GM23338 (cell line): ENCODE results near the gene FHIT. TPM values are rescaled to one million over a fixed set of nuclear protein-coding genes. Genes with fewer than 3 reads are reported as not detected.

ENCODE experiments used
- ATAC-seq: fragments of 200-7000 bp; cut with Tn5 transposase; 3 replicates; pipeline ENCODE4 v1.9.1; 2020
- DNase-seq: peaks from one replicate; pipeline ENCODE4 v3.0.0-alpha.2; 2015; ENCODE audit warnings: low spot score
- H2AFZ ChIP-seq: fragments of 200-600 bp; sonication (generic); 2 replicates; pipeline ENCODE4 v1.8.0; 2016; ENCODE audit warnings: antibody characterized with exemption, mild to moderate bottlenecking, moderate library complexity
- H3F3A ChIP-seq: fragments of 200-600 bp; sonication (generic); replicated peaks from 2 replicates; pipeline ENCODE4 v1.8.0; 2017; ENCODE audit warnings: antibody characterized with exemption, mixed run types, low read depth
- H3K27ac ChIP-seq: fragments of 200-600 bp; sonication (generic); 2 replicates; pipeline ENCODE4 v1.6.1; 2016; ENCODE audit warnings: low read depth
- H3K27me3 ChIP-seq: fragments of 200-600 bp; sonication (generic); 2 replicates; pipeline ENCODE4 v1.8.0; 2016; ENCODE audit warnings: mild to moderate bottlenecking, mixed run types, moderate library complexity; ENCODE audit not compliant: insufficient read depth
- H3K36me3 ChIP-seq: fragments of 200-600 bp; sonication (generic); 2 replicates; pipeline ENCODE4 v1.8.0; 2016; ENCODE audit warnings: mild to moderate bottlenecking; ENCODE audit not compliant: insufficient read depth
- H3K4me1 ChIP-seq: fragments of 200-600 bp; sonication (generic); 2 replicates; pipeline ENCODE4 v1.8.0; 2016; ENCODE audit warnings: mild to moderate bottlenecking, moderate library complexity; ENCODE audit not compliant: insufficient read depth
- H3K4me2 ChIP-seq: fragments of 200-600 bp; sonication (generic); 2 replicates; pipeline ENCODE4 v1.7.1; 2017; ENCODE audit warnings: mixed run types
- H3K4me3 ChIP-seq: fragments of 200-600 bp; sonication (generic); 2 replicates; pipeline ENCODE4 v1.6.1; 2016; ENCODE audit warnings: mixed run types
- H3K79me2 ChIP-seq: fragments of 200-600 bp; sonication (generic); replicated peaks from 2 replicates; pipeline ENCODE4 v1.8.0; 2017; ENCODE audit warnings: mild to moderate bottlenecking; ENCODE audit not compliant: insufficient read depth
- H3K9me2 ChIP-seq: fragments of 200-600 bp; sonication (generic); 2 replicates; pipeline ENCODE4 v1.8.0; 2017; ENCODE audit not compliant: insufficient read depth
- H4K20me1 ChIP-seq: fragments of 200-600 bp; sonication (generic); replicated peaks from 2 replicates; pipeline ENCODE4 v1.8.0; 2017; ENCODE audit warnings: mild to moderate bottlenecking; ENCODE audit not compliant: insufficient read depth
- H3K27ac Mint-ChIP-seq: 2 replicates; pipeline ENCODE4 v1.8.0; 2020; ENCODE audit warnings: inconsistent platforms, mild to moderate bottlenecking, moderate library complexity, mixed read lengths
- H3K27me3 Mint-ChIP-seq: 3 replicates; pipeline ENCODE4 v1.8.0; 2022; ENCODE audit warnings: low read depth, mild to moderate bottlenecking, moderate library complexity, mixed read lengths, inconsistent platforms; ENCODE audit not compliant: insufficient read depth, poor library complexity
- H3K36me3 Mint-ChIP-seq: 3 replicates; pipeline ENCODE4 v1.8.0; 2021; ENCODE audit warnings: low read depth, mild to moderate bottlenecking, inconsistent platforms, moderate library complexity, mixed read lengths
- H3K4me1 Mint-ChIP-seq: 3 replicates; pipeline ENCODE4 v1.8.0; 2020; ENCODE audit warnings: mild to moderate bottlenecking, inconsistent platforms, mixed read lengths
- H3K4me3 Mint-ChIP-seq: 3 replicates; pipeline ENCODE4 v1.8.0; 2021; ENCODE audit warnings: moderate library complexity, mild to moderate bottlenecking, inconsistent platforms, mixed read lengths
- H3K9me3 Mint-ChIP-seq: 3 replicates; pipeline ENCODE4 v1.8.0; 2020; ENCODE audit warnings: moderate library complexity, mild to moderate bottlenecking, inconsistent platforms, mixed read lengths
- ETS1 ChIP-seq: IDR thresholded peaks from 2 replicates; pipeline ENCODE4 v1.6.1; 2016; ENCODE audit warnings: antibody characterized with exemption
- EZH2phosphoT487 ChIP-seq: fragments of 200-600 bp; sonication (generic); IDR thresholded peaks from one replicate; pipeline ENCODE4 v1.8.1; 2018; ENCODE audit warnings: antibody characterized with exemption; ENCODE audit not compliant: unreplicated experiment
- JUNB ChIP-seq: IDR thresholded peaks from one replicate; pipeline ENCODE4 v1.6.1; 2016; ENCODE audit warnings: antibody characterized with exemption; ENCODE audit not compliant: unreplicated experiment
- NANOG ChIP-seq: IDR thresholded peaks from 2 replicates; pipeline ENCODE4 v1.6.1; 2016; ENCODE audit warnings: antibody characterized with exemption, borderline replicate concordance
- REST ChIP-seq: IDR thresholded peaks from one replicate; pipeline ENCODE4 v1.6.1; 2018; ENCODE audit warnings: antibody characterized with exemption; ENCODE audit not compliant: unreplicated experiment
- ZNF462 ChIP-seq: fragments of 250-450 bp; sonication (Bioruptor Pico); IDR thresholded peaks from 2 replicates; pipeline ENCODE4 v1.5.0; 2020; ENCODE audit warnings: mild to moderate bottlenecking, moderate library complexity
- polyA plus RNA-seq: library from polyadenylated mRNA; unstranded; fragments of >200 nt; fragmentation: Nextera tagmentation; extraction: Ambion mirVana; gene quantifications from 2 replicates; pipeline ENCODE4 v1.2.1, GENCODE V29; 2016
- total RNA-seq: library from RNA; depleted of rRNA; stranded (reverse); fragments of >200 nt; shearing (Covaris generic); gene quantifications from 2 replicates; pipeline ENCODE4 v1.2.3, GENCODE V29; 2014

Gene FHIT
- total and polyA plus RNA-seq, 2 experiments from 2014 or later, result 3.0 to 8.3 TPM

- Histone ChIP-seq H3K4me3 (no peak overlapping the region), H2AFZ (no peak overlapping the region), H3K79me2 (no peaks in the 10 kb centered on the region), H3K27ac (no peak overlapping the region), H3K4me2 (no peak overlapping the region), H3K27me3 (no peaks in the 10 kb centered on the region), H3K9me2 (peaks cover 16% of the 10 kb centered on the region), H3F3A (no peaks in the 10 kb centered on the region), H3K4me1 (no peaks in the 10 kb centered on the region), H4K20me1 (no peaks in the 10 kb centered on the region), H3K36me3 (no peaks in the 10 kb centered on the region)
- Mint-ChIP-seq H3K9me3 (no peaks in the 10 kb centered on the region), H3K4me3 (no peak overlapping the region), H3K36me3 (no peaks in the 10 kb centered on the region), H3K27ac (no peak overlapping the region), H3K4me1 (peaks cover 2% of the 10 kb centered on the region; the same call in 2 of the 3 replicates), H3K27me3 (no peaks in the 10 kb centered on the region)
- ATAC-seq (no peak), DNase-seq (no peak)
- TF ChIP-seq EZH2phosphoT487 (no peak), ZNF462 (CRISPR knock-in tag) (no peak), REST (no peak), NANOG (no peak), JUNB (no peak), ETS1 (no peak)
Observed at GRCh38 chr3:60065227-60065868, 1185.9 kb downstream of the FHIT start.
